Neuronal stem cell (in vitro differentiated cells): Measurements from ENCODE around the gene LPA.
"Not testable (repeated sequence)": the region's sequence is repeated elsewhere in the genome, so short reads cannot be mapped to it uniquely, and the experiment has no call there.

Source experiments
- DNase-seq: peaks from one replicate; pipeline ENCODE4 v3.0.0-alpha.2; 2013; ENCODE audit warnings: low spot score
- H2AFZ ChIP-seq: one replicate; pipeline ENCODE4 v1.6.1; 2013; ENCODE audit warnings: mild to moderate bottlenecking, low read length, inconsistent platforms
- H2AK5ac ChIP-seq: 2 replicates; pipeline ENCODE4 v1.6.1; 2013; ENCODE audit warnings: low read depth, mild to moderate bottlenecking, inconsistent platforms, low read length, moderate library complexity, mixed read lengths
- H2BK120ac ChIP-seq: 2 replicates; pipeline ENCODE4 v1.6.1; 2013; ENCODE audit warnings: low read depth, mild to moderate bottlenecking, inconsistent platforms, low read length, moderate library complexity, mixed read lengths
- H2BK12ac ChIP-seq: one replicate; pipeline ENCODE4 v1.6.1; 2013; ENCODE audit warnings: low read length, inconsistent platforms
- H2BK15ac ChIP-seq: 2 replicates; pipeline ENCODE4 v1.6.1; 2013; ENCODE audit warnings: mild to moderate bottlenecking, low read length, inconsistent platforms, mixed read lengths
- H2BK5ac ChIP-seq: one replicate; pipeline ENCODE4 v1.6.1; 2013; ENCODE audit warnings: inconsistent platforms, mild to moderate bottlenecking, low read length, moderate library complexity
- H3K14ac ChIP-seq: one replicate; pipeline ENCODE4 v1.6.1; 2013; ENCODE audit warnings: low read length, inconsistent platforms
- H3K18ac ChIP-seq: 2 replicates; pipeline ENCODE4 v1.6.1; 2013; ENCODE audit warnings: low read length, inconsistent platforms
- H3K23ac ChIP-seq: 2 replicates; pipeline ENCODE4 v1.6.1; 2013; ENCODE audit warnings: low read depth, mild to moderate bottlenecking, mixed read lengths, low read length, inconsistent platforms; ENCODE audit not compliant: poor library complexity
- H3K27ac ChIP-seq: replicated peaks from 3 replicates; pipeline ENCODE4 v1.5.1; 2013; ENCODE audit warnings: low read length, inconsistent platforms
- H3K27me3 ChIP-seq, 3 experiments: 2 replicates each; pipeline ENCODE4 v1.6.1; 2013; ENCODE audit warnings: low read length in 3 of 3, mild to moderate bottlenecking in 2 of 3, inconsistent platforms in 1 of 3, low read depth in 1 of 3, mixed read lengths in 1 of 3, moderate library complexity in 1 of 3; ENCODE audit not compliant: control insufficient read depth in 3 of 3, insufficient read depth in 3 of 3
- H3K36me3 ChIP-seq, 2 donors: replicated peaks in 1 of 2; 2 replicates each; pipeline ENCODE4 v1.6.1; 2013; ENCODE audit warnings: low read length in 2 of 2; ENCODE audit not compliant: control insufficient read depth in 2 of 2, insufficient read depth in 2 of 2
- H3K4ac ChIP-seq: 2 replicates; pipeline ENCODE4 v1.6.1; 2013; ENCODE audit warnings: inconsistent platforms, mild to moderate bottlenecking, low read length, moderate library complexity
- H3K4me1 ChIP-seq, 2 donors: 1 replicate in 1 of 2; 2 replicates in 1 of 2; pipeline ENCODE4 v1.6.1; 2013; ENCODE audit warnings: low read length in 2 of 2, low read depth in 1 of 2; ENCODE audit not compliant: control insufficient read depth in 2 of 2, insufficient read depth in 1 of 2
- H3K4me2 ChIP-seq: one replicate; pipeline ENCODE4 v1.6.1; 2013; ENCODE audit warnings: mild to moderate bottlenecking, low read length, inconsistent platforms; ENCODE audit not compliant: insufficient read depth, poor library complexity, severe bottlenecking
- H3K4me3 ChIP-seq, 2 donors: 2 replicates each; pipeline ENCODE4 v1.5.1; 2013; ENCODE audit warnings: low read length in 2 of 2, mild to moderate bottlenecking in 2 of 2, inconsistent platforms in 1 of 2, moderate library complexity in 1 of 2
- H3K79me1 ChIP-seq: one replicate; pipeline ENCODE4 v1.6.1; 2013; ENCODE audit warnings: low read depth, mild to moderate bottlenecking, inconsistent platforms, low read length, moderate library complexity
- H3K9ac ChIP-seq: one replicate; pipeline ENCODE4 v1.6.1; 2013; ENCODE audit warnings: mild to moderate bottlenecking, low read depth, low read length, inconsistent platforms; ENCODE audit not compliant: poor library complexity
- H3K9me3 ChIP-seq, 2 donors: replicated peaks in 1 of 2; 2 replicates each; pipeline versions ENCODE3 to v1.6.1; 2013; ENCODE audit warnings: low read length in 2 of 2, mild to moderate bottlenecking in 2 of 2, inconsistent platforms in 1 of 2, low read depth in 1 of 2, mixed read lengths in 1 of 2, moderate library complexity in 1 of 2; ENCODE audit not compliant: control insufficient read depth in 2 of 2, insufficient read depth in 1 of 2
- H4K8ac ChIP-seq: one replicate; pipeline ENCODE4 v1.6.1; 2013; ENCODE audit warnings: low read depth, mild to moderate bottlenecking, inconsistent platforms, low read length, moderate library complexity
- H4K91ac ChIP-seq: one replicate; pipeline ENCODE4 v1.6.1; 2013; ENCODE audit warnings: low read length, low read depth, mild to moderate bottlenecking, inconsistent platforms; ENCODE audit not compliant: poor library complexity
- WGBS, 2 donors: extraction: QIAGEN DNeasy Blood & Tissue Kit; methylation state at CpG; one replicate each; pipeline ENCODE4 v1.1.7; 2013; ENCODE audit warnings: missing lambda C conversion rate in 2 of 2, mixed read lengths in 1 of 2; ENCODE audit not compliant: insufficient read length in 2 of 2, insufficient replicate concordance in 1 of 2; ENCODE audit errors: extremely low coverage in 2 of 2; 5-methylcytosine and 5-hydroxymethylcytosine counted together

The LPA gene

DNA sequence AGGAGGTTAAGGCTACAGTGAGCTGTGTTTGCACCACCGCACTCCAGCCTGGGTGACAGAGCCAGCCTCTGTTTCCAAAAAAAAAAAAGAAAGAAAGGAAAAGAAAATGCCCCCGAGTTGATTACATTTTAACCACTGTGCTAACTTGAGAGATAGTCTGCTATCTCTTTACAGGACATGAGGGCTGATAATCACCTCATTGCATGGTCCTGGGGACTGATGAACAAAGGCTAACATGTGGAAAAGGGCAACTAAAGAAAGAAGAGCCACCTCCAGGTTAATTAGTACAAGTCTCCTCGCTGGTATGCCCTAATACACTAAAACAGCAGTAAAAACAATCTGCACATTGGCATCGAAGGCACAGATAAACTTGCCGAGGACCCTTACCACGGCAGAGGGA, 33.8 kb upstream of the LPA start:
- H3K14ac ChIP-seq, result no peak overlapping the region
- no peak overlapping the region for H2BK5ac ChIP-seq
- H2BK15ac ChIP-seq, result no peak overlapping the region
- no peak overlapping the region for H3K4me3 ChIP-seq
- H3K23ac ChIP-seq, result no peak overlapping the region
- no peak overlapping the region for H4K91ac ChIP-seq
- no peak overlapping the region for H3K4me2 ChIP-seq
- no peak overlapping the region for H3K27ac ChIP-seq
- no peaks in the 10 kb centered on the region for H3K79me1 ChIP-seq
- no peak overlapping the region for H2AFZ ChIP-seq
- H3K27me3 ChIP-seq, result no peaks in the 10 kb centered on the region
- WGBS, 2 donors, result no CpG with 5 or more reads among the region's 6 CpGs
- no peaks in the 10 kb centered on the region for H3K9me3 ChIP-seq
- no peak overlapping the region for H2BK120ac ChIP-seq
- no peak overlapping the region for H3K4ac ChIP-seq
- H2BK12ac ChIP-seq, result no peak overlapping the region
- no peaks in the 10 kb centered on the region for H3K4me1 ChIP-seq
- DNase-seq, result no peak
- no peak overlapping the region for H4K8ac ChIP-seq
- no peaks in the 10 kb centered on the region for H3K36me3 ChIP-seq
- H3K18ac ChIP-seq, result no peak overlapping the region
- H3K9ac ChIP-seq, result no peak overlapping the region
- H2AK5ac ChIP-seq, result no peak overlapping the region

DNA sequence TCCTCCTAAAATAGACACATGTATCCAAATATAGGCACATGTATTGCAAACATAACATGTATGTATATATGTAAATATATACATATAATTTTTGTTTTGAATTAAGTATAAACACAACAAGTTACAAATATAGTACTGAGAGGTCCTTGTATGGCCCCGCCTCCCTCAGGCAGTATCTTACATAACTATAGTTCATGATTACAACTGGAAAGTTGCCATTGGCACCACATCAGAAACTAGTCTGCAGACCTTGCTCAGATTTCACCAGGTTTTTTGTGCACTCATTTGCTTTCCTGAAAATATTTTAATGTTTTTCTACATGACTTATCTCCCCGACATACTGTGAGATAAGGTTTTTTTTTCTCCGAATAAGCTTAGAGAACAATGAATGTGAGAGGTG, 32.8 kb upstream of the LPA start:
- H4K8ac ChIP-seq, H3K27ac ChIP-seq, H3K27me3 ChIP-seq, DNase-seq, H3K18ac ChIP-seq, H2BK5ac ChIP-seq, H3K4ac ChIP-seq, H2BK120ac ChIP-seq, H3K4me3 ChIP-seq, H2BK15ac ChIP-seq, H2AK5ac ChIP-seq, H3K23ac ChIP-seq, H3K36me3 ChIP-seq, H3K9ac ChIP-seq, H3K79me1 ChIP-seq, H3K9me3 ChIP-seq, H2AFZ ChIP-seq, H3K14ac ChIP-seq, H3K4me1 ChIP-seq, H3K4me2 ChIP-seq, H4K91ac ChIP-seq, H2BK12ac ChIP-seq: not testable (repeated sequence)
- WGBS, 2 donors, result no CpG with 5 or more reads among the region's 3 CpGs

DNA sequence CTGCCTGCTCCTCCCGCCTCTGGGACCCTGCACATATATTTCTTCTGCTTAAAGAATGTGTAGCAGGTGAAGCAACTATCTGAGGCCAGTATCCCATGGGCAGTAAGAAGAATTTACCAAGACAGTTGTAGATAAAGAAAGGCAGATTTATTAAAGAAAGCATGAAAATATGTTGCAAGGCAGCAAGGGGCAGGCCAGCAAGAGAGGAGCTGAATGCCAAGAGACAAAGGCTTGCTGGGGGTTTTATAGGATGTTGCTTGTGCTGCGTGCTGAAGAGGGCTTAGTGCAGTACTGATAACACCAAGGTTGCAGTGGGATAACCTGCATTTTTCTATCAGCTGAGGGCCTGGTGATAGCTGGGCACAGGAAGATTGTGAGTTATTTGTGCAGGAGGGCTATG, 31.5 kb upstream of the LPA start:
- not testable (repeated sequence) for H3K36me3 ChIP-seq, H3K27me3 ChIP-seq, H3K4me2 ChIP-seq, H2AFZ ChIP-seq, H3K18ac ChIP-seq, H3K9ac ChIP-seq, H4K8ac ChIP-seq, H3K4ac ChIP-seq, H2BK12ac ChIP-seq, H2AK5ac ChIP-seq, DNase-seq, H3K4me1 ChIP-seq, H2BK5ac ChIP-seq, H3K4me3 ChIP-seq, H3K27ac ChIP-seq, H3K23ac ChIP-seq, H4K91ac ChIP-seq, H2BK15ac ChIP-seq, H2BK120ac ChIP-seq, H3K14ac ChIP-seq, H3K79me1 ChIP-seq, H3K9me3 ChIP-seq
- WGBS, 2 donors, result no CpG with 5 or more reads among the region's 2 CpGs

DNA sequence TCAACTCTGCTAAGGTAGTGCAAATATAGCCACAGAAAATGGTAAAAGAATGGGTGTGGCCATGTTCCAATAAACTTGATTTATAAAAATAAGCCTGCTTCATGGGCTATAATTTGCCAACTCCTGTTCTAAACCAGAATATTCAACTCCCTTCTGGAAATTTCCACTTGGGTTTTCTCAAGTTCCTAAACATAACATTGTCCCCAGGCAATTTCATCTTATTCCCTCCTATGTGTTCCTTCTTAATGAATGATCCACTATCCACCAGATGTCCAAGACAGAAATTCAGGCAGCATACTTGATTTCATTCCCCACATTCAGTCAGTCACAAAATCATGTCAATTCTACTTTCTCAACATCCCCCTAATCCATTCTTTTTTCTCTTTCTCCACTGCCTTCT, 30.9 kb upstream of the LPA start:
- not testable (repeated sequence) for H3K18ac ChIP-seq

More for the DNA sequence above, 30.9 kb upstream of the LPA start:
- not testable (repeated sequence) for H2BK120ac ChIP-seq, H2BK12ac ChIP-seq, H3K27ac ChIP-seq, H3K9me3 ChIP-seq, H3K36me3 ChIP-seq, H3K9ac ChIP-seq, H2AK5ac ChIP-seq, H3K14ac ChIP-seq, H3K23ac ChIP-seq, DNase-seq, H3K79me1 ChIP-seq, H3K4me2 ChIP-seq, H3K4ac ChIP-seq, H2AFZ ChIP-seq, H4K91ac ChIP-seq, H2BK5ac ChIP-seq, H3K4me1 ChIP-seq, H3K27me3 ChIP-seq, H2BK15ac ChIP-seq, H3K4me3 ChIP-seq, H4K8ac ChIP-seq
